ENCODE data around the gene IGFN1.

- TF ChIP-seq CTCF (IDR thresholded peaks at IDR 0.05) (no peak), ZFX (IDR thresholded peaks at IDR 0.05; ENCODE audit: borderline replicate concordance) (no peak)
Measured at GRCh38 chr1:201207046-201207445, 16.4 kb downstream of the IGFN1 start.

Measured in 22Rv1 (cell line).